Osteocyte (in vitro differentiated cells): ENCODE measurements around the gene EGFR. TPM values are rescaled to one million over a fixed set of nuclear protein-coding genes. Genes with fewer than 3 reads are reported as not detected.
"Not testable (repeated sequence)": the region's sequence is repeated elsewhere in the genome, so short reads cannot be mapped to it uniquely, and the experiment has no call there.

Experiments
- DNase-seq: peaks from one replicate; pipeline ENCODE4 v3.0.0; 2021; ENCODE audit warnings: mixed read lengths; ENCODE audit not compliant: unreplicated experiment; ENCODE audit errors: extremely low spot score
- H3K27ac Mint-ChIP-seq: one replicate; pipeline ENCODE4 v1.8.0; 2021; ENCODE audit warnings: mild to moderate bottlenecking, mixed read lengths; ENCODE audit not compliant: unreplicated experiment
- H3K27me3 Mint-ChIP-seq: one replicate; pipeline ENCODE4 v1.8.0; 2021; ENCODE audit warnings: mixed read lengths; ENCODE audit not compliant: unreplicated experiment
- H3K36me3 Mint-ChIP-seq: one replicate; pipeline ENCODE4 v1.8.0; 2021; ENCODE audit warnings: mixed read lengths; ENCODE audit not compliant: unreplicated experiment
- H3K4me1 Mint-ChIP-seq: one replicate; pipeline ENCODE4 v1.8.0; 2021; ENCODE audit warnings: mixed read lengths; ENCODE audit not compliant: unreplicated experiment
- H3K4me3 Mint-ChIP-seq: one replicate; pipeline ENCODE4 v1.8.0; 2021; ENCODE audit warnings: mild to moderate bottlenecking, moderate library complexity, mixed read lengths; ENCODE audit not compliant: unreplicated experiment
- H3K9me3 Mint-ChIP-seq: one replicate; pipeline ENCODE4 v1.8.0; 2021; ENCODE audit warnings: mixed read lengths; ENCODE audit not compliant: unreplicated experiment
- total RNA-seq: library from RNA; stranded (reverse); gene quantifications from 2 replicates; pipeline ENCODE4 v1.2.1, GENCODE V29; 2021
- TF ChIP-seq, protein P1 (sequence below): fragments of 200-600 bp; sonication (generic); IDR thresholded peaks from 2 replicates; pipeline ENCODE4 v1.5.0; 2021; ENCODE audit warnings: antibody characterized with exemption, mild to moderate bottlenecking, moderate library complexity

The EGFR gene
- total RNA-seq, 1 donor from 2014 or later = 56.5 TPM

DNA sequence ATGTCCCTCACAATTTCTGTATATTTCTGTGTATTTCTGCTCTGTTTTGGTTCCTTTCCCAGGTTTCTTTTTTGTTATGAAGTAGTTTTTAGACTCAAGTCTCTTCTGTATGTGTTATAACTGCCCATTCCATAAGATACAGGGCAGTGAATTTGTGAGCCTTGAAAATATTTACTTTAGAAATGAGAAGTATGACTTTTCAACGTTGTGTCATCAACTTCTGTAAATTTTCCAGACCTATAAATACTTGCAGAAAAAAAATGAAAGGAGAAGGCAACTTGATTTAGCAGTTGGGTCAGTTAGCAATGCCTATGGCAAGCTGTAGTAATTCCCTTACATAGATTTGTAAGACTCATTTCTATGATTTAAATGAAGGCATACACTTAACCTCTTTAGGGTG, 11.5 kb downstream of the EGFR start:
- H3K27me3 Mint-ChIP-seq = no peaks in the 10 kb centered on the region
- H3K4me1 Mint-ChIP-seq = peaks cover 63% of the 10 kb centered on the region
- no peak overlapping the region for H3K4me3 Mint-ChIP-seq
- no peak for DNase-seq
- H3K36me3 Mint-ChIP-seq = no peaks in the 10 kb centered on the region
- H3K27ac Mint-ChIP-seq = peak overlapping the region; percentile 55
- TF ChIP-seq, protein P1, sequence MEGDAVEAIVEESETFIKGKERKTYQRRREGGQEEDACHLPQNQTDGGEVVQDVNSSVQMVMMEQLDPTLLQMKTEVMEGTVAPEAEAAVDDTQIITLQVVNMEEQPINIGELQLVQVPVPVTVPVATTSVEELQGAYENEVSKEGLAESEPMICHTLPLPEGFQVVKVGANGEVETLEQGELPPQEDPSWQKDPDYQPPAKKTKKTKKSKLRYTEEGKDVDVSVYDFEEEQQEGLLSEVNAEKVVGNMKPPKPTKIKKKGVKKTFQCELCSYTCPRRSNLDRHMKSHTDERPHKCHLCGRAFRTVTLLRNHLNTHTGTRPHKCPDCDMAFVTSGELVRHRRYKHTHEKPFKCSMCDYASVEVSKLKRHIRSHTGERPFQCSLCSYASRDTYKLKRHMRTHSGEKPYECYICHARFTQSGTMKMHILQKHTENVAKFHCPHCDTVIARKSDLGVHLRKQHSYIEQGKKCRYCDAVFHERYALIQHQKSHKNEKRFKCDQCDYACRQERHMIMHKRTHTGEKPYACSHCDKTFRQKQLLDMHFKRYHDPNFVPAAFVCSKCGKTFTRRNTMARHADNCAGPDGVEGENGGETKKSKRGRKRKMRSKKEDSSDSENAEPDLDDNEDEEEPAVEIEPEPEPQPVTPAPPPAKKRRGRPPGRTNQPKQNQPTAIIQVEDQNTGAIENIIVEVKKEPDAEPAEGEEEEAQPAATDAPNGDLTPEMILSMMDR = no peak
- no peaks in the 10 kb centered on the region for H3K9me3 Mint-ChIP-seq

DNA sequence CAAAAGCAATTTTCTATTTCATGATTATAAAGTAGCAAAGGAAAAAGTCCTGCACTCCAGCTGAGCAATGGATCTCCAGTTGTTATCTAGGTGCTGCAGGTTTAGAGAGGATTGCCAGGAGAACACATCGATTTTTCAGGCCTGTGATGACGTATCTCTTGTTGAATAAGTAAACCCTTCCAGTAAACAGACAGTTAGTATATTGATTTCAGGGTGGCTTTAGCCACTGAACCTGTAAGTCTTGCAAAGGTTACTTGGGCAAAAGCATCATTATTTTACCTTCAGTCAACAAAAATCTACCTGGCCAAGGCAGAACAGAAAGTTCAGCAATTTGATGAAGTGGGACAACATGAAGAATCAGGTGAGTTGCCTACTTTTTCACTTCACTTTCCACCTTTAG, 12.3 kb downstream of the EGFR start:
- Mint-ChIP-seq H3K36me3 (no peaks in the 10 kb centered on the region), H3K4me1 (peaks cover 59% of the 10 kb centered on the region), H3K27ac (no peak overlapping the region), H3K4me3 (no peak overlapping the region), H3K9me3 (no peaks in the 10 kb centered on the region), H3K27me3 (no peaks in the 10 kb centered on the region)
- TF ChIP-seq, protein P1 = no peak
- DNase-seq = no peak

DNA sequence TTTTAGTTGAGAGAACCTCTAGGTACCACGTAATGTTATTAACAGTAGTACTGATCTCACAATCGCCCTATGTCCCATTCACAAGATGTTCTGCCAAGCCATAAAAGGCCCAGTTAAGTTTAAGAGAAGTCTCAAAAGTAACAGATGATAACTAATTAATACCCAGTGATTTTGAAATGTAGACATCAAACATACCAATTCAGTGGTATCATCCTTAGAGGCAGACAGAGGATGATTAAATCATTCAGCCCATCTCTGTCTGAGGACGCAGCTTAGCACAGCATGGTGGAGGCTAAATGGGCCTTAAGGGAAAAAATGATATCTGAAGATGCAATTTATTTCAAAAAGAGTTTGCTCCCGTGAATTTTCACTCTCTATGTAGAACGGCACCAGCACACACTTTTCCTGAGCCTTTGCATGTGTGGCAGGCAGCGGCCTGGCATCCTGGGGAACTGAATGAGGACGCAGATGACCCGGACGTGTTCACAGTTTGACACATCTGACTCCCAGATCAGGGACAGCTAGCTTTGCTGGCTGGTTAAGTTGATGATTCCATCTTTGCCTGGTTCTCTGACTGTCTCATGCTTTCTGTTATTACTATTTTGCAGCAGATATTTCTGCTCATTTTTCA, 13.4 kb downstream of the EGFR start:
- Mint-ChIP-seq H3K27me3 (no peaks in the 10 kb centered on the region), H3K4me3 (no peak overlapping the region), H3K4me1 (peaks cover 48% of the 10 kb centered on the region), H3K36me3 (no peaks in the 10 kb centered on the region), H3K9me3 (no peaks in the 10 kb centered on the region), H3K27ac (no peak overlapping the region)
- TF ChIP-seq, protein P1 = no peak
- DNase-seq = no peak

DNA sequence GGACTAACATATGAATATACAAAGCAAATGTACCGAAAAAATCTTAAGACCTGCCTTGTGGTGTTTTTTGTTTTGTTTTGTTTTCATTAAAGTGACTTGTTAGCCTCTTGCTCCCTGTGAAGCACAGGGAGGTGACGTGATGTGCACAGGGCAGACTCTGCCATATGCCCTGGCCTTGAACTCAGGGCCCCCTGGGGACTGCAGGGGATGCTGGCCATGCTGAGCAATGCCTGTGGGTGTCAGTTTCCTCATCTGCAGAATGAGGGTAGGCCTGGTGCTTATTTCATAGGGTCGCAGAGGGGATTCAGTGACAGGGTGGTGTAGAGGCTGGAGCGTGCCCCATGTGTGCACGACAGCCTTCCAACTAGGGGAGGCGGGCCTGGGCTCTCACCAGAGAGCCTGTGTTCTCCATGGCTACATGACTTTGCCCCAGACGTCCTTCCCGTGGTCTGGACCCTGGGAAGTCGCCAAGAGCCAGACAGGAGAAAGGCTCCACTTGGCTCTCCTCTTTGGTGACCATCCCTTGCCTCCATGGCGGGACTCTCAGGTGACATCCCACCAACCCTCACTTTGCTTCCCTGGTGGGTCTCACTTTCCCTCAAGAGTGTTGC, 14.5 kb downstream of the EGFR start:
- Mint-ChIP-seq H3K36me3 (no peaks in the 10 kb centered on the region), H3K4me1 (peaks cover 39% of the 10 kb centered on the region), H3K9me3 (no peaks in the 10 kb centered on the region), H3K4me3 (no peak overlapping the region), H3K27me3 (no peaks in the 10 kb centered on the region), H3K27ac (no peak overlapping the region)
- no peak for DNase-seq
- TF ChIP-seq, protein P1 = no peak

DNA sequence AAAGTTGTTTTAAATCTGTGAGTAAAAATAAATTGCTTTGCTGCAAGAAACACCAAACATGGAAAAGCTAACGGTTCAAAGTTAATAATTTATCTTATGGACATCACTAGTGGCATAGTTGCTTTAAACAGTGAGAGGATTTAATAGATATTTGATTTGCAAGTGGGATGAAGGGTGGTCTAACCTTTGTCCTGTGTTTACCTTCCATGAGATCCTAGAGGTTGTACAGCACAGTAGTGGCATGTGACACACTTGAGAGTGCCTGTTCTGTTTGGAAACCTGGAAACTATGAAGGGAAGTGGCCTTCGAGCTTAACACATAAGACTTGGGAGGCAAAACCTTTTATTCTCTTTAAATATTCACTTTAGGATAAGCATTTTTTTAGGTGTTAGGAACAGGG, 16.0 kb downstream of the EGFR start:
- H3K27me3 Mint-ChIP-seq = no peaks in the 10 kb centered on the region
- H3K36me3 Mint-ChIP-seq = no peaks in the 10 kb centered on the region
- no peak for DNase-seq
- no peaks in the 10 kb centered on the region for H3K9me3 Mint-ChIP-seq
- H3K4me1 Mint-ChIP-seq = peaks cover 33% of the 10 kb centered on the region
- H3K27ac Mint-ChIP-seq = no peak overlapping the region
- TF ChIP-seq, protein P1 = no peak
- H3K4me3 Mint-ChIP-seq = no peak overlapping the region

DNA sequence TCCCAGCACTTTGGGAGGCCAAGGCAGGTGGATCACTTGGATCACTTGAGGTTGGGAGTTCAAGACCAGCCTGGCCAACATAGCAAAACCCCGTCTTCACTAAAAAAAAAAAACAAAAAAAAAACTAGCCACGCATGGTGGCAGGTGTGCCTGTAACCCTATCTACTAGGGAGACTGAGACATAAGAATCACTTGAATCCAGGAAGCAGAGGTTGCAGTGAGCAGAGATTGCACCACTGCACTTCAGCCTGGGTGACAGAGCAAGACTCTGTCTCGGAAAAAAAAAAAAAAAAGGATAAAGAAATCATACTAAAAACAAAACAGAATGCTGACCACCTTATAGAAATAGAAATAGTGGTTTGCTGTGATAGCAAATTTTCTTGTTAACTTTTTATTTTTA, 16.6 kb downstream of the EGFR start:
- H3K27ac Mint-ChIP-seq = not testable (repeated sequence)

More for the DNA sequence above, 16.6 kb downstream of the EGFR start:
- H3K4me3 Mint-ChIP-seq, H3K27me3 Mint-ChIP-seq, H3K36me3 Mint-ChIP-seq, H3K9me3 Mint-ChIP-seq, DNase-seq: not testable (repeated sequence)
- peaks cover 27% of the 10 kb centered on the region for H3K4me1 Mint-ChIP-seq
